Measurements from ENCODE around the gene PTPRJ.
"Not testable (repeated sequence)": the region's sequence is repeated elsewhere in the genome, so short reads cannot be mapped to it uniquely, and the experiment has no call there.

PTPRJ gene

DNA sequence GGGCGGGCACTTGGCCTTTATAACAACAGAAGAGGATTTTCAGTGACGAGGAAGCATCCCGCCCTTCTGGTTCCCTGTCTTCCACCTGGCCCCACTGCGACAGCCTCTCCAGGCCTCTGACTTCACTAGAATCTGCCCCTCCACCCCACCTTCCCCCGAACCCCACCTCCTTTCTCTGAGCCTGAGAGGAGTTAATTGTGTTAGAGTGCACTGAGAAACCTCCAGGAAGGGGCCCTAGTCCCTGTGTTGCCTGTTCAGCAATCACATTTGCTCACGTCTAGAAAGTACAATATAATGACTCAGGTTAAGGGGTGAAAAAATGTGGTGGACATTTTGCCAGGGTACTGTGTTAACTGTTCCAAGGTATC, 38.8 kb downstream of the PTPRJ start:
- DNase-seq, result peak; percentile 82

DNA sequence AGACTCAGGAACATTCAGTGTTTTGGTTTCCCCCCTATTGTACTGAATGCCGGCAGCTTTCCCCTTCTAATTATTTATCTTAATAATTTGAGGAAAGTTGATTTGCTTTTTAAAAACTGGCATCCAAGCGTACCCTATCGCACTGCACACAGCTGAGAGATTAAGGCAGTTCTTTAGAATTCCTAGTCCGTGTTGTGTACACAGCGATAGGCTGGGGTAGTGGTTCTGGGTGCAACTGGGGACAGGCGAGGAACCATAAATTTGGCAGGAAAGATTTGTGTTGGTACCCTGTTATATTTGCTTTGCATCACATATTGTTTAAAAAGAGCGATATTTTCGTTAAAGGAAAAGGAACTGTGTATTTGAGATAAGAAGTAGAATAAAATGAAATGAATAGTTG, 39.2 kb downstream of the PTPRJ start:
- no peak for DNase-seq

DNA sequence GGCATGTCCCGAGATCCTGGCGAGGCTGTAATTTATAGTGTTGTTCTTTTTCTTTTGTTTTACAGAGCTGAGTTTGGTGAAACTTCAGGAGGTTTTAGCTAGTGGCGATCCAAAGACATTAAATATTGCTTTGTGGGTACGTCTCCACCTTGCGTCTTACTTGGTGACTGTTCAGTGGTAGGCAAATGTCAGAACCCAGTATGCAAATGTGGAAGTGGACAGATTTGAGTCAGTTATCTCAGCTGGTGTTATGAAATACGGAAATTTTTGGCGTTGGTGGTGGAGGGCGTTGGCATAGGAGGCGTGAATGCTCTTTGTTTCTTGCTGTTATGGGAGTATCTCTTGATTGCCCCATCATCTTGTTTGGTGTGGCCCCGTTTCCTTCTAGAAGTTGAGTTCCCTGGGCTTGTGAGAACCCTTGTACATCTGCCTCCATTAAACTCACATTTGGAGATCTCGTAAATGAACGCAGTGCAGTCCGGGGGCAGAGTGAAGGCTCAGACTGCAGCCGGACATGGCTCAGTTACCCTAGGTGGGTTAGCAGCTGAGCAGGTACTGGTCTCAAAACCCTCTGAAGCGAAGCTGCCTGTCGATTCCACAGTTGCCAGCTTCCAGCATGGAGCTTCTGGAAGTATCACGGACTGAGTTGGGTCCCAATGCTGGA, 39.9 kb downstream of the PTPRJ start:
- no peak for DNase-seq

DNA sequence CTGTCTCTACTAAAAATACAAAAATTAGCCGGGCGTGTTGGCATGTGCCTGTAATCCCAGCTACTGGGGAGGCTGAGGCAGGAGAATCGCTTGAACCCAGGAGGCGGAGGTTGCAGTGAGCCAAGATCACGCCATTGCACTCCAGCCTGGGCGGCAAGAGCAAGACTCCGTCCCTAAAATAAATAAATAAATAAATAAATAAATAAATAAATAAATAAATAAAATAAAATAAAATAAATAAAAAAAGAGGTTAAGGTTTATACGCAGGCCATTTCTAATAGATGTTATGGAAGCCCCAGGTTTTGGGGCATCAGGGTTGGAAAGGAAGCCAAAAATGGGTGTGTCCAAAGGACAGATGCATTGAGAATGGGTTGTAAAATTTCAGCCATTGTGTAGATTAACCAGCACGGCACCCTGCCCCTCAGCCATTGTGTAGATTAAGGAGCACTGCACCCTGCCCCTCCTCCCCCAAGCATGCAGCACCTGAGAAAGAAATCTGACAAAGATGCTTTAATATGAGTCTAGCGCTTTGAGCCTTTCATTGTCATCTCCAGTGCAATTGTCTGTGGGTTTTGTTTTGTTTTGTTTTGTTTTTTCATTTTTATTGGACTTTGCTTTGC, 41.0 kb downstream of the PTPRJ start:
- DNase-seq, result not testable (repeated sequence)

DNA sequence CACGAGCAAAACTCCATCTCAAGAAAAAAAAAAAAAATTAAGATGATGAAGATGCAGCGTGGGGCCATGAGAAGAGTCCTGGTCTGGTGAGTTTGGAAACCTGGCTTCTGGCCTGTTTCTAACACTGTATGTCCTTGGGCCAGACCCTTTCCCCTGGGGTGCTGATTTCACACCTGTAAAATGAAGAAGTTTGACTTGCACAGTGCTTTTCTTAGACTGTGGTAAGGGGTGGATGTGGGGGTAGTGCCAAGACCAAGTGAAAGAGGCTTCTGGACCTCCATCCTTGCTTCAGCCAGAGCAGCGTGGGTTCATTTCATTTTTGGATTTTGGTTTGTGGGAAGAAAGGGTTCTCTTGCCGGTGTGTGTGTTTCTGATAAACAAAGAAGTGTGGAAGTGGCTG, 42.1 kb downstream of the PTPRJ start:
- no peak for DNase-seq

DNA sequence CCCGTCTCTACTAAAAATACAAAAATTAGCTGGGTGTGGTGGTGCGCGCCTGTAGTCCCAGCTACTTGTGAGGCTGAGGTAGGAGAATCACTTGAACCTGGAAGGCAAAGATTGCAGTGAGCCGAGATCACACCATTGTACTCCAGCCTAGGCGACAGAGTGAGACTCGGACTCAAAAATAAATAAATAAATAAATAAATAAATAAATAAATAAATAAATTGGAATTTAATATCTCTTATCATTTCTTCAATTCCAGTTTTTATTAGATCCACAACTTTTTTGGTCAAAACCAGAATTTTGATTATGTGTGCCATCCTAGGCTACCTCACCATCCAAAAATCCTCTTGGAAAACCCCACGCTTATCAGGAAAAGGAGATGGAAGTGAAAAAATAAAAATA, 43.2 kb downstream of the PTPRJ start:
- not testable (repeated sequence) for DNase-seq

DNA sequence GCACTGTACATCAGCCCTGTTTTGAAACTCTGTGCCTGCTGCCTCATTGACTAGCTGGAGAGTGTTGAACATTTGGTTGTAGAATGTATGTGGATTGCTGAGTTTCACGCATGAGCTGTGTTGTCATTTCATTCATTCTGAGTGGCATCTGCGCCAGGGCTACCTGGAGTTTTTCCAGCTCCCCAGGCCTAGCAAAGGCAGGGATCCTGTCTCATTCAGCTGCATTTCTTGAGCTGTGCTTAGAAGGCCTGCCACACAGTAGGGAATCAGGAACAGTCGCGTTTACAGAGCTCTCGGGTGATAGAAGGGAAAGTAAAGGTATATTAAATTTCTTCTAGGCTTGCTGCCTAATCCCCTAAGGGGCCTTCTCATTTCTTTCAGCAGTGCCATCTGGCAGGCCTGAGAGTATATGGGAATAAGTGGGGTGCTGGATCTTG, 44.3 kb downstream of the PTPRJ start:
- DNase-seq, result peak; percentile 85

DNA sequence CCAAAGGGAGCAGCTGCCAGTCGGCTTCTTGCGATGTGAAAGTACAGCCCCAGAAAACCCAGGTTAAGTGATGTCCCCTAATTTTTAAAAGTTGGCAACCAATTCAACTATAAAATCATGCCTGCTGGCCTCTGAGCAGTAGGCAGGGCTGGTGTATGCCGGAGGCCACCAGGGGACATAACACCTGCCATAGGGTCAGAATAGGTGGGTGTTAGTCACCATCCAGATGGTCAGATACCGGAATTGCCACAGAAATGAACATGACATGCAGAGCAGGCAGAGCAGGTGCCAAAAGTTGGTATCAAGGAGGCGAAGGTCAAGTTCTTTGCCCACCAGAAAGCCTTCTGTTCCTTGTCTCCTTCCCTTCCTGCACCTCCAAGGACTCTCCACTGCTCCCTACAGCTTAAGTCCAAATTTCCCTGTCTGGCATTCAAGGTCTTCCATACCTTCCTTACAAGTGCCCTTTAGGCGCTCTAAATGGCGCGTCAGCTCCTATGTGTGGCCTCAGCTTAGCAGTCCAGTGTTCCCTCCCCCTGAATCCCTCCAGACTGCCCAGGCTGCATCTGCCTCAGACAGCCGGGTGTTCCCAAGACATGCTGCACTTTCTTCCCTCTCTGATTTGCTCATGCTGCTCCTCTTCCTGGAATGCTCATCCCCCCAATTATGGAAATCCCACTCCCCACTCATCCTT, 45.1 kb downstream of the PTPRJ start:
- DNase-seq, result peak; percentile 48

DNA sequence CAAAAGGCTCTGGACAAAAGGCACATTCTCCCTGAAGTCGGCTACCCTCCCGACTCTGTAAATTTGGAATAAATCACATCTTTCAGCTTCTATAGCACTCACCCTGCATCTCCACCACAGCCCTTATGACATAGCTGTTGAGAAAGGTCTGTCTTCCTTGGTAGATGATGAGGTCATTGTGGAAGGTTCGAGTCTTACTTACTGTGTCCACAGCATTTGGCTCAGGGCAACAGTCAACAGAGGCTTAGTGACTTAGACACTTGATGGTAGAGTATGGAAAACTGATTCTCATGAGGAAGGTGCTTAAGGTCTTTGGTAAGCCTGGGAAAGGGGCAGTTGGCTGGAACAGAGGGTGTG, 45.6 kb downstream of the PTPRJ start:
- no peak for DNase-seq

DNA sequence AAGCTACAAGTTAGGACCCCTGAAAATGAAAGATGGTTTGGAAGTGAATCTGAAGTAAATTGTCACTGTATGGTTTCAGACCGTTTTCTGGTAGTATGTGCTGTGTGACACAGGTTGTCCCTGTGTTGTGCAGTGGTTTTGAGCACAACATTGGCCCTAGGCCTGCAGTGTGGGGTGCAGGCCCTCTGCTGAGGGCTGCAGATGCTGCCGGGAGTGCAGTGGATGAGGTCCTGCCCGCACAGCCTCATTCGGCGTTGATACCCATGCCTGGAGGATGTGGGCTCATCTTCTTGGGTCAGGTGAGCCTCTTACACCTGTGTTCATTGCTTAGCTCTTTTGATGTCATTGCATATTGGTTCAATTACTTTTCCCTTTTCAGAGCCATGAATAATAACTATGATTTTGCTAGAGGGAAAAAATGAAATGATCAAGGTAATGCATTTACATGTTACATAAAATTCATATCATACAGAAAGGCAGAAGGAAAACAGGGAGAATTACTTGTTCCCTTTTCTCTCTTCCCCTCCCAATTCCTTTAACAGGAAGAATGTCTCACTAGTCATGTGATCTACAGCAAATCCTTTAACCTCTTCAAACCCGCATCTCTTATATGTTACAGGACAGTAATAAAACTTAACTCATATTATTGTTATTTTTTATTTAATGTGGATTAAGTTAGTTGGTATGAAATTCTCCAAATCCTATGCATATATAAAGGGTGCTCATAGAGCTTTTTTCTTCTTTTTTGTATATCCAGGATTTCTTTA, 48.7 kb downstream of the PTPRJ start:
- DNase-seq, result no peak

DNA sequence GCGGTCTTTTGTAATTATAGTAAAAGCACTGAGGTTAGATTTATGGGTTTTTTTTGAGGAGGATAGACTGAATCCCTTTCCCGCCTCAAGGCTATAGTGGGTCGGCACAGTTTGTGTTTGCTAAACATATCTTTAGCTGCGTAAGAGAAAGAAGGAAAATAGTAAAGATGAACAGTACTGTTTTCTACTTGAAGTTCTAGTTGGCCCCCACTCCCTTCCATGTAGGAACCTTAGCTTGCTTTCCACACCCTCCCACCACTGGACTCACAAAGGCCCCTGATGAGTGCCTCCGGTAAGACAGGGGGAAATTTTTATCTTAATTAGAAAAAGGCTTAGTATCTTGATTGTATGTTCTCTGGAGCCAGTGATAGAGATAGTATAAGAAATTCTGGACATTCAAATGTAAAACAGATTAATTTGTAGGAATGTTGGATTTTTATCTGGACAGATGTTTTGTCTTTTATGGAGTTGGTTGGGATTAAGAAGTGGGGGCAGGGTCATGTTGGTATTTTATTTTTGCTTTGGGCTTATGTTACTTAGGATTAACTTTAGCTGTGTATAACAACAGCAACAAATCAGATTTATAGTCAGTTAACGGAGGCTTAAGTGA, 49.4 kb downstream of the PTPRJ start:
- no peak for DNase-seq

DNA sequence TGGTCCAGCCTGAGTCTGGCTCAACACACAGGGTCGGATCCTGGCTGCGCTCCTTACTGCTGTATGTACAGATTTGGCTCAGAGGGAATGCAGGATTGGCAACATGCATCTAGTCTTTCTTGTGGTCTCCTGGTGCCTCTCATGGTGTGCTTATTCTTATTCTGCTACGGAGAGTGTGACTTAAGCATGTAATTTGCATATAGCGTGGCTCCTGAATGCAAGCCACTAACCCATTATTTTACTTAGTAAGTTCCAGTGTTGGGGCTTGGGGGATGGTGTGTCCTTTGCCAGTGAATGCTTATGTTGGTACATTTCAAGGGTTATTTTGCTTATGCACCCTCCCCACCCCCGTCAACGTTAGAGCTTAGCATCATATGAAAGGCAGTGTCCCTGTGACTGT, 51.2 kb downstream of the PTPRJ start:
- no peak for DNase-seq

DNA sequence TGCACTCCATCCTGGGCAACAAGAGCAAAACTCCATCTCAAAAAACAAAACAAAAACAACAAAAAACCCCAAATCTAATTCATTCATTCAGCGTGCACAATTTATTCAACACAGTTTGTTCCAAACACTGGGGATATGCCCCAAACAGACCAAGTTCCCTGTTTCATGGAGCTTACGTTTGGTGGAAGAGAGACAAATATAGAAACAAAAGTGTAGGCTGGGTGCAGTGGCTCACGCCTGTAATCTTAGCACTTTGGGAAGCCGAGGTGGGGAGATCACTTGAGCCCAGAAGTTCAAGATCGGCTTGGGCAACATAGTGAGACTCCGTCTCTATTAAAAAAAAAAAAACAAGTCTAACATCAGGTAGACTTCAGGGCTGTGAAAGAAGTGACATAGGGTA, 52.4 kb downstream of the PTPRJ start:
- no peak for DNase-seq

DNA sequence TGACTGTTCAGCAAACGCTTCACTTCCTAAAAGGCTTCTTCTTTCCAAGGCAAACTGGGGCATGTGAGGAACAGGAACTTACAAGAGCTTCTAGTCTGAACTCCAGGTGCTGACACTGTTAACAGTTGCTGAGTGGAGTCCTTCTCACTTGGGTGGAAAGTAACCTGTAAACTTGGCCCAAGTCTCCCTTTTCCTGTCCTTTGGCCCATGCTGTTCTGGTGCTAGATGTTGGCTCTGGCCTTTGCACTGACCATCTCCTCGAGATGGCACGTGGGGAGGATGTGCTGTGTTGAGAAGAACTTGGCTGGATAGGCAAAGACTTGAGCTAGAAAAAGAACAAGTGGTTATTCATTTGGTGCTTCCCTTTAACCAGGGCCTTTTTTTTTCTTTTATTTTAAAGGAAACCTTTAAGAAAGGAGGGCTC, 53.6 kb downstream of the PTPRJ start:
- DNase-seq, result no peak

DNA sequence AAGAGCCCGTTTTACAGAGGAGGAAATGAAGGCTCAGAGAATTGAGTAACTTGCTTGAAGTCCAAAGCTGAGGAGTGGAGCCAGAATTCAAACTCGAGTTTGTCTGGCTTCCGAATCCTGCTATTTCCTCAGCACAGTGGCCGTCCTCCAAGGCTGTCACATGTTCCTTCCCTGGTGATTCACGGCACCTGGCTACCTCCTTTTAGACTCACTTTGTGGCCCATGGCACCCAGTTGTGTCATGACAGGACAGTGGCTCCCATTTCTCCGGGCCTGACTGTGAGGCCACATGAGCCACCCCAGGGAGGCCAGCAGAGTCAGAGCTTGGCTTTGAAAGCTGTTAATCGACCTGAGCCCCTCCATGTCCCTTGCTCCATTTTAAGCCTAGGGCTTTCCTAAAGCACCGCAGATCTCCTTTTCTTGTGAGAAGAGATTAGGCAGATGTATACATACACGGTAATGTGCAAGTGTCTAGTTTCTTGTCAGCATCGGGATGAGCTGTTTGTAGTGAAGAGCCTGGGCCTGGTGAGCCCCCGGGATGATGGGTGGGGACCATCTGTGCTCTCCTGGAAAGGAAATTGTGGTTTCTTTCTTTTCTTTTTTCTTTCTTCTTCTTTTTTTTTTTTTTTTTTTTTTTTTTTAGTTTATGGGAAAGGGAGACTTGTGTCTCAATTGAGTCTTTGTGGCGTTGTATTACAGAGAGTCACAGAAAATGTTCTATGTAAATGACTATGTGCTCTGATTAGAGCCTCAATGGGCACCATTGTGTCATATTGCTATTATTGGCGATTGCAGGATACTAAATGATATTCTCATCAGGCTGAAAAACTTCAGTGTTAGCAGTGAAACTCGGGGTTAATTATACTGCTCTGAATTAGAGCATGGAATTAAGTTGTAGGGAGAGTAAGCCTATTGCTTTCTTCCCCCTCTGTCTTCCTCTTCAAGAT, 54.8 kb downstream of the PTPRJ start:
- no peak for DNase-seq

DNA sequence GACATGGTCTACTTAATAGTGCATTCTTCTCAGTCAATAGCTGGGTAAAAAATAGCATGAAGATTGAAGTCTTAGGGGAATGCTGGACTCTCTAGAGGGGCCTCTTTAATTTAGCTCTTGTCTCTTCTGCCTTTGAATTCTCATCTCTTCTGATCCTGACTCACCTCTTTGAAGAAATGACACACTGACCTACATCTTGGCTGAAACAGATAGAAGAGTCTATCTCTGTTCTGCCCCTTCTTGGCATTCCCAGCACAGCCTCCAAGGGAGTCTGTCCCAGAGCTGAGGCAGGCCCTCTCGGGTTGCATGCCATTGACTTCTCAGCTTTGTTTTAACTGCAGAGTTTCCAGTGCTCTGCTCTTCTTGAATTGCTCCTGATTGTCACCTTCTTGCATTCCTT, 55.7 kb downstream of the PTPRJ start:
- no peak for DNase-seq

DNA sequence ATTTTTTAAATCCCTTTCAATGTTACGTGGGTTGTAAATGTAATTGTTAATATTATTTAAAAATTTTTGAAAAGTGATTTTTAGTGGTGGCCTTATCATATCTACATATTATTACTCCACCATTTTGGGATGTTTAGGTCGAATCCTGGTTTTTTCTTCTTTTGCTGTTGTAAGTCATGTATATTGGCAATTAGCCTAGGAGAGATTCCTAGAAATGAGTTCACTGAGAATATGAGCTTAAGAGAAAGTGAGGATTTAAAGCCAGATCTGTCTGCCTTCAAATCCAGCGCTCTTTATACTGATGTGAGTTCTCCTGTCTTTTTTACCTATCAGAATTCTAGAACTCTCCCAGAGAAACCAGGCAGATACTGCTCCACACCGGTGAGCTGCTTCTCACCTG, 56.1 kb downstream of the PTPRJ start:
- DNase-seq, result no peak

DNA sequence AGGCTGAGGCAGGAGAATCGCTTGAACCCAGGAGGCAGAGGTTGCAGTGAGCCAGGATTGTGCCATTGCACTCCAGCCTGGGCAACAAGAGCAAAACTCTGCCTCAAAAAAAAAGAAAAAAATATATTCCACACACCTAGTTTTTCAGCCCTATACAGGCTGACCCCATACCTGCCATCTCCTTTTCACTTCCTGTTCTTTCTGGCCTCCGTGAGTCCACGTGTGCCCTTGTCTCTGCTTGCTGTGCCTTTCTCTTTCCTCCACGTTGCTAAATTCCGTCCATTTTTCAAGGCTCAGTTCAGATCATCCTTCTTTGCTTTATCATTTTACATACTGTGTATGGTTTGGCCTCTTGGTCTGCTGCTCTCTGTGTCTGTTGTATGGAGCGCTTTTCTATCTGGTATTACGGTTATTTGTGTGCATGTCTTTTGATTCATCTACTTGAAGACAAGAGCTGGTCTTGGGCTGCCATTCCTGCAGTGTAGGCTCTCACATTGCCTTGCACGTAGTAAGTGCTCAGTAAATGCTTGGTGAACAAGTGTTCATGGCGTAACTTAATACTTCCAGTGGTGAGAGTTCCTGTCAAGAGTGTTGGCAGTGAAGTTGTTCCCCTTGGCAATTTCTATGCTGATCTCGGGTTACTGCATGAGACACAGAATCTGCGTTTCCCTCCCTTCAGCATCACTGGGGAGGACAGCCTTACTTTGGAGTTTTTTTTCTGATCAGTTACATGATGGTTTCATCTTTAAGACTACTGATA, 57.5 kb downstream of the PTPRJ start:
- DNase-seq, result no peak

DNA sequence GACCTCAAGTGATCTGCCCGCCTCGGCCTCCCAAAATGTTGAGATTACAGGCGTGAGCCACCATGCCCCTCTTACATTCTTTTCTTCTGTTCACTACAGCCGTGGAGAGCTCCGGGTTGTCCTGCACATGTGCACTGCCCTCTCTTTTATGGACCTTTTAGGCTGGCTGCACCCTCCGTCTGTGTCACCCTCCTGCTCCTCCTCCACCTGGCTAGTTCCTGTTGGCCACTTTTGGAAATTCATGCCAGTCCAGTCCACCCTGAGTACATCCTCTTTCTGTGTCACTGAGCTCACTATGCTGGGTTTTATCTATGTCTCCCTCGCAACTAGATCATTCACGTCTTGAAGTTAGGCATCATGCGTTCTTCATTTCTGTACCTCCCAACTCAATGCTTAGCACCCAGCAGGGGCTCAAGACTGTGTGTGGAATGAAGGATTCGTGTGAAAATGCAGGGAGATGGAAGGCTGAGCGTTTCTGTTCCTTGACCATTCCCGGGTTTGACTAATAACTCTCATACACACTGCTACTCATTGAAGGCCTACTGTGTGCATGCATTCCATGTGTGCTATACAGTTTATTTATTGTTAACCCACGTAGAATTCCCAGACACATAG, 60.6 kb downstream of the PTPRJ start:
- no peak for DNase-seq

DNA sequence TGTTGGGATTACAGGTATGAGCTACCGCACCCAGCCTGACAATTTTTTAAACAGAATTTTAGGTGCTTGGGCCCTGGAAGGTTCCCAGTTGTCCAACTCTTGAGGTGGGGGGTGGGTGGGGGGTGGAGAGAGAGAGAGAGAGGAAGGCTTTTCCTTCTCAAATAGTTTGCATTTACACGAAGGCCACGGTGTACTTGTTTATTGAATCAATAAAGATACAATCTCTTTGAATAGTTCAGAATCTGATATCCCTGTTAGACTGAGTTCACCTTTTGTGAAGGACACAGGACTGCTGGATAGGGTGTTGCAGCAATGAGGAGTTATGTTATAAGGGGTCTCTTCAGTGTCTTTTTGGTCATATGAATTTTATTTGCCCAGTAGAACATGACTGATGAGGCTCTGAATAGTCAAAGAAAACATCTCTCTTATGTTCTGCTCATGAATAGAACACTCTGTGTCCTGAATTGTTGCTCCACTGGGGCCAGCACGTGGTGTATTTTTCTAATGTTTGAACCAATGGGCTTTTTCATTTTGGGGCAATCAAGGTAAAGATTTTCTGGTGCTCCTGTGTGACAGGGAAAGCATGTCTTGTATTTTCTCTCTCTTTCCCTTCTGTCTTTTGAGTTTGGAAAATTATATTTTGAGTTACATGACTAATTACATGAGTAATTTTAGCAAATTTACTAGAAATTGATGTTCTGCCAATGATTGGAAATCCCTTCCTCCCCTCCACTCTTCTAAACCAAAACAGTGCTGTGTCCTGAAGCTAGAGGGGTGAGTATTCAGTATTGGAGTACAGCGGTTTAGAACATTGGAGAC, 61.7 kb downstream of the PTPRJ start:
- DNase-seq, result no peak

All from eye (tissue), 1 donor.